Gastrocnemius medialis (tissue), 4 donors: ENCODE measurements around the gene DTNBP1.

Experiments
- POLR2A ChIP-seq, 2 donors: fragments of 450-650 bp; IDR thresholded peaks; one replicate each; pipeline ENCODE4 v1.6.1; 2017; ENCODE audit warnings: antibody characterized with exemption in 2 of 2, mild to moderate bottlenecking in 2 of 2, moderate library complexity in 2 of 2
- TF ChIP-seq, protein P1 (sequence below), 5 experiments: fragments of 450-650 bp in 3 of 5; fragments of 200-600 bp in 2 of 5; sonication (generic) in 2 of 5; IDR thresholded peaks in 4 of 5; conservative IDR thresholded peaks in 1 of 5; 1 replicate in 4 of 5; 2 replicates in 1 of 5; pipeline ENCODE4 v1.5.1; 2016 to 2019; ENCODE audit warnings: antibody characterized with exemption in 5 of 5, mild to moderate bottlenecking in 3 of 5, moderate library complexity in 3 of 5

- TF ChIP-seq POLR2A (IDR thresholded peaks at IDR 0.05): no peak
- TF ChIP-seq, protein P1, sequence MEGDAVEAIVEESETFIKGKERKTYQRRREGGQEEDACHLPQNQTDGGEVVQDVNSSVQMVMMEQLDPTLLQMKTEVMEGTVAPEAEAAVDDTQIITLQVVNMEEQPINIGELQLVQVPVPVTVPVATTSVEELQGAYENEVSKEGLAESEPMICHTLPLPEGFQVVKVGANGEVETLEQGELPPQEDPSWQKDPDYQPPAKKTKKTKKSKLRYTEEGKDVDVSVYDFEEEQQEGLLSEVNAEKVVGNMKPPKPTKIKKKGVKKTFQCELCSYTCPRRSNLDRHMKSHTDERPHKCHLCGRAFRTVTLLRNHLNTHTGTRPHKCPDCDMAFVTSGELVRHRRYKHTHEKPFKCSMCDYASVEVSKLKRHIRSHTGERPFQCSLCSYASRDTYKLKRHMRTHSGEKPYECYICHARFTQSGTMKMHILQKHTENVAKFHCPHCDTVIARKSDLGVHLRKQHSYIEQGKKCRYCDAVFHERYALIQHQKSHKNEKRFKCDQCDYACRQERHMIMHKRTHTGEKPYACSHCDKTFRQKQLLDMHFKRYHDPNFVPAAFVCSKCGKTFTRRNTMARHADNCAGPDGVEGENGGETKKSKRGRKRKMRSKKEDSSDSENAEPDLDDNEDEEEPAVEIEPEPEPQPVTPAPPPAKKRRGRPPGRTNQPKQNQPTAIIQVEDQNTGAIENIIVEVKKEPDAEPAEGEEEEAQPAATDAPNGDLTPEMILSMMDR (IDR thresholded peaks at IDR 0.05 in 4 of 5, conservative IDR thresholded peaks at IDR 0.05 in 1 of 5): no peak
Measured at GRCh38 chr6:15674690-15675386, 12.0 kb upstream of the DTNBP1 start.
